Measurements from ENCODE around the gene FAM32A. TPM values are rescaled to one million over a fixed set of nuclear protein-coding genes. Genes with fewer than 3 reads are reported as not detected.
A peak's percentile ranks its signal among the peaks of the same experiment; 100 is the strongest.

The FAM32A gene
- total RNA-seq, 1 donor from 2014 or later: 90.1 TPM

DNA sequence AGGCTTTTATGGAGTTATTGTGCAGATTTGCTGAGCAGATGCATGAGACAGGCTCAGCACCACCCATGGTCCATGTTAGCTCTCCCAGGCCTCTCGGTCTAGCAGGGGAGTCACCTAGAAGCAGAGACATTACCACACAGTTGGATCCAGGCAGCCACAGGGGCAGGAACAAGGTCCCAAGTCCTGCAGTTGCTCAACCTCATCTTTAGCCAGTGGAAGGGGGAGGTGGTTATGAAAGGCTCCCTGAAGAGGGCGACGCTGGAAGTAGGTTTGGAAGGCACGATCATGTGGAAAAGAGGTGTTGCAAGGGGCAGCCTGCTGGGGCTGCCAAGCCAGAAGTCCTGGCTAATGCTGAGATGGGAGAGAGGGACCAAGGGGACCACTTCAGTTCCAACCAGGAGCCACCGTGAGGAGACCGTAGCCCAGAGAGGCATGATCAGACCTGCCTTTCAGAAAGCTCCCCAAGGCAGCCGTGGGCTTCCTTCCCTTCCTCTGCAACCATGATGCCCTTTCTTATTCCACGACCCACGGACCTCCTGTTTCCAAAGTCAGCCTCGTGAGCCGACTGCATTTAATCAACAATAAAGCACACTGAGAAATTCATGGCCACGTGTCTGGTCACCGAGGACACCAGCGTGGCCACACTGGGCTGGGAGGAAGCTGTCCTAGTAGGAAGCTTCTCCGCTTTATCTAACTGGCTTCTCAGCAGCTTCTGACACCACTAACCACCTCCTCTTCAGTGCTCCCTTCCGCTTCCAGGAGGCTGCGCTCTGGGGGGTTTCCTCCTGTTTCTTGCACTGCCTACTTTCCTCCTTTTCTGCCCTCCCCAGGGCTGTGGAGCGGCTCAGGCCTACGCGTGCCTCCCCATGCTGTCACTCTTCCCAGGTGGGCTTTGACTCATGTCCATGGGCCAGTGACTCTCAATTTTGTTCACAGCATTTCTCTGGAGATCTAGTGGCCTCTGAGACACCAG lies 15.1 kb downstream of the FAM32A start:
- no peak for DNase-seq (ENCODE audit: low spot score)

DNA sequence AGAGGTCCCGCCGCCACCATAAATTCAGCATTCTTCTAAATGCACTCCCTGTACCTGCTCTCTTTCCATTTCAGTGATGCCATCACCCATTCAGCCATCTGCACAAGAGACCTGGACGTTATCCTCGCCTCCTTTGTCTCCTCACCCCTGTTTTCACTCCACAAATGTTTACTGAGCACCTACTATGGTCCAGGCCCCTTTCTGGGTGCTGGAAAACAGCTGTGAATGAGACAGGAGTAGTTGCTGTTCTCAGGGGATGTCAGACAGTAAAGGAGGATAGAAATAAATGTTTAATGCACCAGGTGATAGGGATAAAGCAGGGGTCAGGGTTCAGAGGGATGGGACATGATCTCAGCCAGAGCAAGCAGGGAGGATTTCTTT lies 15.8 kb downstream of the FAM32A start:
- peaks cover 8% of the 10 kb centered on the region for H3K4me1 Mint-ChIP-seq (ENCODE audit: unreplicated experiment)
- H3K27ac Mint-ChIP-seq (ENCODE audit: unreplicated experiment): peak overlapping the region; percentile 54
- peaks cover 37% of the 10 kb centered on the region for H3K36me3 Mint-ChIP-seq (ENCODE audit: low read depth, unreplicated experiment)
- H3K4me3 Mint-ChIP-seq (ENCODE audit: unreplicated experiment): peak overlapping the region; percentile 48
- no peak for TF ChIP-seq CTCF (IDR thresholded peaks at IDR 0.05; ENCODE audit: unreplicated experiment)
- no peaks in the 10 kb centered on the region for H3K9me3 Mint-ChIP-seq (ENCODE audit: unreplicated experiment)
- no peak for DNase-seq (ENCODE audit: low spot score)
- peaks cover 14% of the 10 kb centered on the region for H3K27me3 Mint-ChIP-seq (ENCODE audit: unreplicated experiment)

More for the DNA sequence above, 15.1 kb downstream of the FAM32A start:
- no peak for TF ChIP-seq CTCF (IDR thresholded peaks at IDR 0.05; ENCODE audit: unreplicated experiment)
- Mint-ChIP-seq H3K4me3 (ENCODE audit: unreplicated experiment) (peak overlapping the region; percentile 48), H3K36me3 (ENCODE audit: low read depth, unreplicated experiment) (peaks cover 37% of the 10 kb centered on the region), H3K9me3 (ENCODE audit: unreplicated experiment) (no peaks in the 10 kb centered on the region), H3K27ac (ENCODE audit: unreplicated experiment) (peak overlapping the region; percentile 54), H3K27me3 (ENCODE audit: unreplicated experiment) (peaks cover 14% of the 10 kb centered on the region), H3K4me1 (ENCODE audit: unreplicated experiment) (peaks cover 8% of the 10 kb centered on the region)

DNA sequence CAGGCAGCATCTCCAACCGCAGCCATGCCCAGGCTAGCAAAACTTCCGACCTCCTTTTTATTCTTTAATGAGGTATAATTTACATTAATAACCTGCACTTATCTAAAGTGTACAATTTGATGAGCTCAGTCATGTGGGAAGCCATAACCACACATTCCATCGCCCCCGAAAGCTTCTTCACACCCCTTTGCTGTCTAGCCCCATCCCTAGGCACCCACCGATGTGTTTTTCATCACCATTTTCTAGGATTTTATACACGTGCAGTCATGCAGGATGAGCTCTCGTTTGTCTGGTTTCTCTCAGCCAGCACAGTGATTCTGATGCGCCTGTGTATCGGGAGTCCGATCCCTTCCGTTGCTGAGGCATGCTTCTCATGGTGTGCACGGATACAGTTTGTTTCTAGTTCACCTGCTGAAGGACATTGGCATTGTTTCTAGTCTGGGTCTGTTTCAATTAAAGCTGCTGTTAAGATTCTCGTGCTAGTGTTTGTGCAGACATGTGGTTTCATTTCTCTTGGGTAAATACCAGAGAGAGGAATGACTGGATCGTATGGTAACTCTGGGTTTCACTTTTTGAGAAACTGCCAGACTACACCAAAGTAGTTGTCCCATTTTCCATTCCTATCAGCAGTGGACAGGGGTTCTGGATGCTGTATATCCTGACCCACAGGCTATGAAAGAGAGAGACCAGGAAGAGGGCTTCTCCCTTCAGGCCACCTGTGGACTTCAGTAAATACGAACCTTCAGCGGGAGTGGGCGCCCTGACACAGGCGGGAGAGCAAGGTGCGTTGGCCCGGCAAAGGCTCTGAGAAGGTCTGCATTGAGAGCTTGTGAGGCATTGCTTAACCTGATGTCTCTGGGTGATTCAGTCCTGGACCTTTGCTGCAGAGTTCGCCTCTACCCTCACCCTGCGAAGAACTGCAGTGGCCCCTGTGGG lies 17.4 kb downstream of the FAM32A start:
- Mint-ChIP-seq H3K4me3 (ENCODE audit: unreplicated experiment) (peak overlapping the region; percentile 37), H3K4me1 (ENCODE audit: unreplicated experiment) (peaks cover 6% of the 10 kb centered on the region), H3K36me3 (ENCODE audit: low read depth, unreplicated experiment) (peaks cover 37% of the 10 kb centered on the region), H3K27ac (ENCODE audit: unreplicated experiment) (no peak overlapping the region), H3K27me3 (ENCODE audit: unreplicated experiment) (peaks cover 14% of the 10 kb centered on the region), H3K9me3 (ENCODE audit: unreplicated experiment) (no peaks in the 10 kb centered on the region)
- DNase-seq (ENCODE audit: low spot score): no peak
- TF ChIP-seq CTCF (IDR thresholded peaks at IDR 0.05; ENCODE audit: unreplicated experiment): no peak

- Mint-ChIP-seq H3K27ac (ENCODE audit: unreplicated experiment) (no peak overlapping the region), H3K36me3 (ENCODE audit: low read depth, unreplicated experiment) (peaks cover 41% of the 10 kb centered on the region), H3K4me3 (ENCODE audit: unreplicated experiment) (no peak overlapping the region), H3K4me1 (ENCODE audit: unreplicated experiment) (peaks cover 6% of the 10 kb centered on the region), H3K27me3 (ENCODE audit: unreplicated experiment) (peaks cover 13% of the 10 kb centered on the region), H3K9me3 (ENCODE audit: unreplicated experiment) (no peaks in the 10 kb centered on the region)
- DNase-seq (ENCODE audit: low spot score): no peak
- no peak for TF ChIP-seq CTCF (IDR thresholded peaks at IDR 0.05; ENCODE audit: unreplicated experiment)
Measured at GRCh38 chr19:16203256-16204004, 18.2 kb downstream of the FAM32A start.
